CD4-positive, alpha-beta T cell treated with Interleukin-21 for 1 hour (primary cell): ENCODE results near the gene MBLAC1.

Experiments used
- DNase-seq: peaks from one replicate; pipeline ENCODE4 v3.0.0-alpha.2; 2020

The MBLAC1 gene, protein sequence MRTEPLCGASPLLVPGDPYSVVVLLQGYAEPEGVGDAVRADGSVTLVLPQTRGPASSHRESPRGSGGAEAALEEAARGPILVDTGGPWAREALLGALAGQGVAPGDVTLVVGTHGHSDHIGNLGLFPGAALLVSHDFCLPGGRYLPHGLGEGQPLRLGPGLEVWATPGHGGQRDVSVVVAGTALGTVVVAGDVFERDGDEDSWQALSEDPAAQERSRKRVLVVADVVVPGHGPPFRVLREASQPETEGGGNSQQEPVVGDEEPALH

DNA sequence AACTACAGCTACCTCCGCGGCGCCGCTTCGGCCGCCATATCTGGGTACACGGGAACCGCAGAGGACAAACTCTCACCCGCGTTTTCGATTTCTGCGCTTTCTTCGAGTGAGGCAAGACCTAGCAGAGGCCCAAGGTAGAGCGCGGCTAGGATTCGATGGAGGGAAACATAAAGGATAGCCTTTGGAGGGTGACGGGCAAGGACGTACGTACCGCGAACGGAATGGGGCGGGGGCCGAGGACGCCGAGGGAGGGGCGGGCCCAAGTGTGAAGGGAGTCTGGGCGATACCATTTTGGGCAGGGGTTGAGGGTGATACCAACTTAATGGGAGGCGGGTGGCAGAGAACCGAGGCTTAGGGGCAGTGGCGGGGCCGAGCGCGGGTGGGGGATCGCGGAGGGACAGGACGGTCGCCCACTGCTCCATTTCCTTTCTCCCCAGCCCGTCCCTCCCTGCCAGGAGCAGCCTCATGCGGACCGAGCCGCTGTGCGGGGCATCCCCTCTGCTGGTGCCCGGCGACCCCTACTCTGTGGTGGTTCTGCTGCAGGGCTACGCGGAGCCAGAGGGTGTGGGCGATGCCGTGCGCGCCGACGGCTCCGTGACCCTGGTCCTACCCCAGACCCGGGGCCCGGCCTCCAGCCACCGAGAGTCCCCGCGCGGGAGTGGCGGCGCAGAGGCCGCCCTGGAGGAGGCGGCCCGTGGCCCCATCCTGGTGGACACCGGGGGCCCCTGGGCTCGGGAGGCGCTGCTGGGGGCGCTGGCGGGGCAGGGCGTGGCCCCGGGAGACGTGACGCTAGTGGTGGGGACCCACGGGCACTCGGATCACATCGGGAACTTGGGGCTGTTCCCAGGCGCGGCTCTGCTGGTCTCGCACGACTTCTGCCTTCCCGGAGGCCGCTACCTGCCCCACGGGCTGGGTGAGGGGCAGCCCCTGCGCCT is at the start of gene MBLAC1:
MBLAC1 (plus strand) TSS at position 37 of the 935 bp plus-strand sequence; CDS start at position 466, 429 bp downstream.
- peak; percentile 94 for DNase-seq

DNA sequence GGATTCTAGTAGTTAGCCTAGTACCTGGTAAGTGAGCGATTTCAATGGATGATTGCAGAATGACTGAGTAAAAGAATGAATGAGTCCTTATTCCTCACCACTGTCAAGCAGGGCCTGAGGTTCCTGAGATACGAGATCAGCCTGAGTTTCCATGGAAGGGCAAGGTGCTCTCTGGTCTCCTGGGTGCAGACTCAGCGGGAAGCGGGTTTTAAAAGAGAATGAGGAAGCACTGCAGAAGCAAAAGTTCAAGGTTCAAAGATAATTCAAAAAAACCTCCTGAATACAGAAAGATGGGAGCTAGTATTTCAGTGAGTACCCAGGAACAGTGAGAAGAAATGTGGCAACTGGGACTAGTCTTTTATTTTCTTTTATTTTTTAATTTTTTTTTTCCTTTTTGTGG is 49.6 kb upstream of the MBLAC1 start:
- DNase-seq: no peak

DNA sequence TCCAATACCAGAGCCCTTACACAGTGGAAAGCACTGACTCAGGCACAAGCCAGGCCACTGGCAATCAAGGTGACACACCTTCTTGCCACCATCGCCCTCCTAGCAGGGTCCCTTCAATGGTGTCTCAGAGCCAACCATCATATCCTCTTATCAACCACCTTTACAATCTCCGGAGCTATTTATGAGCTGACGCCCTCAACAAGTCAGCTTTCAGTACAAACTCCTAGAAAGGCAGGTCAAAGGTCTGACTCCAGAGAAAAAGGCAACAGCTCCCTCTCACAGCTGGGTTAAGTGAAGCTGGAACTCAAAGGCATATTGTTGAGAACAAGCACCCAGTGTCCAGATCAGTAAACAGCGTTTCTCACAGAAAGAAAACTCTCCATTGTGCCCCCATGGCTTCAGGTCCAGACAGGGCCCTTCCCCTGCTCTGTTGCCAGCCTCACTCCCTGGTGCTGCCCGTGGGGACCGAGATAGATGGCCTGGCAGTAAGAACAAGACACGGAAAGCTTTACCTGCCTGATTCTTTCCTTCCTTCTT is 47.7 kb upstream of the MBLAC1 start:
- no peak for DNase-seq

DNA sequence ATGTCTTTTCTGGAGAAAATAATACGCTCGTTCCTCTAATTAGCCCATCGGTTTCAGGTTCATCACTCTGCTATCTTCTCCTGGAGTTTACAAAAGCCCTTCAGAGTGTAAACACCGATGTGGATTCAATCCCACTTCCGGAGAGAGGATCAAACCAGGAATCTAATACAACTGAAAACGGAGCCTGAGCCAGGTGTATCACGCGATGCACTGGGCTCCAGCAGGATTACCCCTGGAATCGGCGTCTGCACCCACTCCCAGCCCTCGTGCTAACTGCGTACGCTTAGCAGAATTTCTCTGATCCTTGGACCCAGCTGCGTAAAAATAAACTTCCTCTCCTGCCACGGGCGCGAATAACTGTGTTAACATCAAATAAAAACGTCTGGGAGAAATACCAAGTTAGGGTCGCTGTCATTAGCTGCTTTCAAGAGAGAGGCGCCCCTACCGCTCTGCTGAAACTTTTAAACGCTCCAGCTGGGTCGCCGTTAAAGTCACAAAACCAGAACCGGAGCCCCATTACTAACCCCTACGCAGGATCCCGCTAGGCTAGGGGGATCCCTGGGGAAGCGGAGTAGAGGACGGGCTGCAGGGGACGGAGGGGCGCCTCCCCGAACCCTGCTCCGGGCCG is 45.7 kb upstream of the MBLAC1 start:
- no peak for DNase-seq

DNA sequence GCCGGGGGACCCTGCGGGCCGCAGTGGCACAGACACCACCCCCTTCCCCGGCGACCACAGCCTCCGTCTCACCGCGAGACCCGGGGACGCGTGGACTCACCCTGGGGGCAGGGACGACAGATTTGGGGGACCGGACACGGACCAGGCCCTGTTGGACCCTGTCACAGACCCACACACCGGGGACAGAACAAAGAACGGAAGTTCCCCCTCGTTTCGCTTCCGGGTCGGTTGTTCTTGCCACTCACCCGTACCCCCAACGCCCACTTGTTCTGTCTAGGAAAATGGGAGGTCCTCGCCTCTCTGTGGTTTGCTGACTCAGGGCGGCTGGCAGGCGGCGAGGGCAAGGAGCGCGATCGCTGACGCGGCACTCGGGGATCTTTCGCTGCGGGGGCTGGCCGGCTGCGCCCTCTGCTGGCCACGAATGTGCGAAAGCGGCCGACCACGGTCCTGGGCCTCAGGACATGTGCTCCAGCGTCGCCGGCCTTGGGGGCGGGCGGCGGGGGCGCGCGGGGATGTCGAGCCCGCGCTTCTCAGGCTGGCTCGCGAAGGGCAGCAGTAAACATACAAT is 45.1 kb upstream of the MBLAC1 start, which contains the start of gene ZNF3:
ZNF3 (minus strand) TSS at position 189 of the 568 bp plus-strand sequence. CDS start 4,366 bp downstream, outside the sequence.
- DNase-seq: peak; percentile 99

DNA sequence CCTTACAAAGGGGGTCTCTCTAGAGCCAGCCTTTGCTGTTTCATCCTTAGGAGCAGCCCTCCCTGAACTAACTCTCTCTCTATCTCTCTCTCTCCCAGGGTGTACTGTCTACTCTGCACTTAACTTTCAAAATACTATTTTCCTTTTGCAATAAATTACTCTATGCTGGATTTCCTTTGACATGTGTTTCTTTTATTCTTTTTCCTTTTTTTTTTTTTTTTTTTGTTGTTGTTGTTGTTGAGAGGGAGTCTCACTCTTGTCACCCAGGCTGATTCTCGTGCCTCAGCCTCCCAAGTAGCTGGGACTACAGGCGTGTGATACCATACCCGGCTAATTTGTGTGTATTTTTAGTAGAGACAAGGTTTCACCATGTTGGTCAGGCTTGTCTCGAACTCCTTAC is 43.8 kb upstream of the MBLAC1 start:
- DNase-seq: no peak

DNA sequence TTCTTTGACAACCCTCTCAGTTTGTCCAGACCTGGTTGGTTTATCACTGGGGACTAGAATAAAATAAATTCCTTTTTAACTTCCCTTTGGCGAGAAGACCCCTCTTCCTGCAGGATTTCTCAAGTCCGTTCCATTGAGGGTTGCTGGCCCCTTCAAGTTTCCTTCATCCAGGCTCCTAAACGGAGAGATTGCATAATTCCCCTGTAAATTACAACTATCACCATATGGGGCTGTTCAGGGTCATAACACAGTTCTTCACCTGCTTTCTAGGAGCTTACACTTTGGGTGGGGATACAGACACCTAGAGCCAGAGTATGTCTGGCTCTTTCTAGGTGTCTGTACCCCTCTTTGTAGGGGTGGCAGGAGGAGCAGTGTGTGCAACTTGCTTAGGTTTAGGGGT is 41.3 kb upstream of the MBLAC1 start:
- no peak for DNase-seq

DNA sequence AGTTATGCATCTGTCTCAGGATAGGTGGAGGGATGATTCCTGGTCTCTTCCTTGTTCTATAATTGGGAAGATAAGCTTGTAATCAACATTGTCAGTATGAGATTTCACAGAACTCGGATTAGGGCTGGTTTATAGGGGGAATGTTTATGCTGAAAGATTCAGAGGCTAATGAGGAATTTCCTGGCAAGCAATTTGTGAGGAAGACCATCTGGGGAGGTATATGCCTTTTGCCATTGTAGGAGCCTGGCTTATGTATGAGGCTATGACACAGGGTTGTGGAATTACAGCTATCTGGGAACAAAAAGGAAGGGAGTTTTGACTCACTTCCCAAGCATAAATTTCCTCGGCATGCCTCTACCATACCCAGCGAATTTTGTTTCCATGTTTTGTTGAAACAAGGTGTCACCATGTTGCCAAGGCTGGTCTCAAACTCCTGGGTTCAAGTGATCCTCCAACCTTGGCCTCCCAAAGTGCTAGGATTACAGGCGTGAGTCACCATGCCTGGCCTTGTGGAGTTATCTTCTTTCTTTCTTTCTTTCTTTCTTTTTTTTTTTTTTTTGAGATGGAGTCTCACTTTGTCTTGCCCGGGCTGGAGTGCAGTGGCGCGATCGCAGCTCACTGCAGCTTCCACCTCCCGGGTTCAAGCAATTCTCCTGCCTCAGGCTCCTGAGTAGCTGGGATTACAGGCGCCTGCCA is 39.6 kb upstream of the MBLAC1 start:
- no peak for DNase-seq

DNA sequence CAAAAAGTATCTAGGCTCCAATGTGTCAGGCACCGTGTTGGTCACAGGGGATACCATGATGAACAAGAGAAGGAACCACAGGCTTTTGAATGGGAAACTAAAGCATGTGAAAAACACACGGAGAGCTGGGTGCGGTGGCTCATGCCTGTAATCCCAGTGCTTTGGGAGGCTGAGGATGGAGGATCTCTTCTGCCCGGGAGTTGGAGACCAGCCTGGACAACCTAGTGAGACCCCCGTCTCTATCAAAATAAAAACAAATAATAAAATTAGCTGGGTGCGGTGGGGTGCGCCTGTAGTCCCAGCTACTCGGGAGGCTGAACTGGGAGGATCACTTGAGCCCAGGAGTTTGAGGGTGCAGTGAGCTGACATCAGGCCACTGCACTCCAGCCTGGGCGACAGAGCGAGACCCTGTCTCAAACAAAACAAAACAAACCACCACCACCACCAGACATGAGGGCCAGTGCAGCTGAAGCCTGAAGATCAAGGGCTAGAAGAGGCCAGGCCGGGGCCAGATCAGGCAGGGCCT is 38.6 kb upstream of the MBLAC1 start:
- DNase-seq: no peak

DNA sequence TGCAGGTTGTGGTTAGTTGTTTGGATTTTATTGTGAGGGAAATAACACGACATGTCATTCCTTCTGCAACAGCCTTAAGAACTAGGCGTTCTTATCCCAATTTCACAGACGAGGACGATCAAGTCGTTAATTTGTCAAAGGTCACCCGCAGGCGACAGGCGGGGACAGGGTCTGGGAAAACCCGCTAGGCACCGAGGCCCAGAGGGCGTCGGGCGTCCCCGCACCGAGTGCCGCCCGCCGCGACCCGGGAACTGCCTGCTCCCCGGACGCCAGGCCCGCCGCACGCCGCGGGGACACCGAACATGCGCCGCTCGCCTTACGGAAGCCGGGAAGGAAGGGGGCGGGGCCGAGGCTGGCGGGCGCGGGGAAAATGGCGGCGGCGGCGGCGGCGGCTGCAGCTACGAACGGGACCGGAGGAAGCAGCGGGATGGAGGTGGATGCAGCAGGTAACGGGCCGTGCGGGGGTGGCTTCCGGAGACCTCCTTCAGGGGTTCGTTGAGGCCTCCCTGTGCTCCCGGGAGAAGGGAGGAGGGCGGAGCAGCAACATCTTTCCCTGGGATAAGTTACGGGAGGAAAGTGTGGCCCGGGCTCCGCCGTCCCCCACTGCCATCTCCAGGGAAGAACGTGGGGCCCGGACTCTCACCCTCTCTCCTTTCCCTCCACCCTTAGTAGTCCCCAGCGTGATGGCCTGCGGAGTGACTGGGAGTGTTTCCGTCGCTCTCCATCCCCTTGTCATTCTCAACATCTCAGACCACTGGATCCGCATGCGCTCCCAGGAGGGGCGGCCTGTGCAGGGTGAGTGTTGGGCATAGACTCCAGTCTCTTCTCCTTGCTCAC is 37.9 kb upstream of the MBLAC1 start, which contains the start of gene COPS6:
COPS6 (plus strand) TSS at position 349 of the 837 bp plus-strand sequence; CDS start at position 371, 22 bp downstream.
- peak; percentile 88 for DNase-seq

DNA sequence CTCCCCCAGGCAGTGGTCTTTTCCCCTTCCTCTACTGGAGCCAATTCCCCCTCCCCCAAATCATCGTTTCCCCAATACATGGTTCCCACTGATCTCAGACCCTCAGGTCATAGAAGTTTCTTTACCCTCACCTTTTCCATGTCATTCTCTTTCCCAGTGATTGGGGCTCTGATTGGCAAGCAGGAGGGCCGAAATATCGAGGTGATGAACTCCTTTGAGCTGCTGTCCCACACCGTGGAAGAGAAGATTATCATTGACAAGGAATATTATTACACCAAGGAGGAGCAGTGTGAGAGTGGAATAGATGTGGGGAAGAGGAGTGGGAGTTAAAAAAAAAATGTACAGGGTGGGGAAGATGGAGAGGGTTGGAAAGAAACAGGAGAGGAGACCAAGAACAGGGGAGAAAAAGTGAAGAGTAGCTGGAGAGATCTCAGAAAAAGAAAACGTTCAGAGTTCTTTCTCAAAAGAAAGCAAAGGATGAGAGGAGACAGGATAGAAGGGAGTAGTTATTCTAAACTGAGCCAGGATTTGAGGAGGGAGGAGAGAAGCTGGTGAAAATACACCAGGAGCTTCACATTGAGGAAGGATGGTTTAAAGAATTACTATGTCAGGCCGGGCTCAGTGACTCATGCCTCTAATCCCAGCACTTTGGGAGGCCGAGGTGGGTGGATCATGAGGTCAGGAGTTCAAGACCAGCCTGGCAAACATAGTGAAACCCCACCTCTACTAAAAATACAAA is 37.1 kb upstream of the MBLAC1 start:
- no peak for DNase-seq

DNA sequence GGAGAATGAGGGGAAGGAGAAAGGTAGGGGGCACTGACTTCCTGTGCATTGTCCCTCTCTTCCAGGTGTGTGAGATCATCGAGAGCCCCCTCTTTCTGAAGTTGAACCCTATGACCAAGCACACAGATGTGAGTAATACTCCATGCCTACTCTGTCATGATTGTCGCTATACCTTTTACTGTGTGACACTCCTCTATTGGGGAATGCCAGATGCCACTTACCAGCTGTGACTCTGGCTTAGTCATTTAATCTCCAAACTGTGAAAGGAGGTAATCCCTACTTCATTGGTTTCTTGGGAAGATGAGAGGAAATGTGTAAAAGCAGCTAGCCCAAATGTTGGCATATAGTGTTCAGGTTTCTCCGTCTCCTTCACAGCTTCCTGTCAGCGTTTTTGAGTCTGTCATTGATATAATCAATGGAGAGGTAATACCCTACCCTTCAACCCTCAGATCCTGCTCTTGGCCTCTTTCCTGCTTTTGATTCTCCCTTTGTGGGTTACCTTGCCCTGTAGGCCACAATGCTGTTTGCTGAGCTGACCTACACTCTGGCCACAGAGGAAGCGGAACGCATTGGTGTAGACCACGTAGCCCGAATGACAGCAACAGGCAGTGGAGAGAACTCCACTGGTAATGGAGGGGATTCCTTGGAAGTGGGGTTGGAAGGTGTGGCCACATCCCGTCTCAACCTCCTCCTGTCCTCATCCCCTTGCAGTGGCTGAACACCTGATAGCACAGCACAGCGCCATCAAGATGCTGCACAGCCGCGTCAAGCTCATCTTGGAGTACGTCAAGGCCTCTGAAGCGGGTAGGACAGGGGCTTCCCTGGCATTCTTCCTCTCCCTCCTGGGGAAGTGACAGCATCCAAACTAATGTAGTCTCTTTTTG is 36.0 kb upstream of the MBLAC1 start:
- no peak for DNase-seq

DNA sequence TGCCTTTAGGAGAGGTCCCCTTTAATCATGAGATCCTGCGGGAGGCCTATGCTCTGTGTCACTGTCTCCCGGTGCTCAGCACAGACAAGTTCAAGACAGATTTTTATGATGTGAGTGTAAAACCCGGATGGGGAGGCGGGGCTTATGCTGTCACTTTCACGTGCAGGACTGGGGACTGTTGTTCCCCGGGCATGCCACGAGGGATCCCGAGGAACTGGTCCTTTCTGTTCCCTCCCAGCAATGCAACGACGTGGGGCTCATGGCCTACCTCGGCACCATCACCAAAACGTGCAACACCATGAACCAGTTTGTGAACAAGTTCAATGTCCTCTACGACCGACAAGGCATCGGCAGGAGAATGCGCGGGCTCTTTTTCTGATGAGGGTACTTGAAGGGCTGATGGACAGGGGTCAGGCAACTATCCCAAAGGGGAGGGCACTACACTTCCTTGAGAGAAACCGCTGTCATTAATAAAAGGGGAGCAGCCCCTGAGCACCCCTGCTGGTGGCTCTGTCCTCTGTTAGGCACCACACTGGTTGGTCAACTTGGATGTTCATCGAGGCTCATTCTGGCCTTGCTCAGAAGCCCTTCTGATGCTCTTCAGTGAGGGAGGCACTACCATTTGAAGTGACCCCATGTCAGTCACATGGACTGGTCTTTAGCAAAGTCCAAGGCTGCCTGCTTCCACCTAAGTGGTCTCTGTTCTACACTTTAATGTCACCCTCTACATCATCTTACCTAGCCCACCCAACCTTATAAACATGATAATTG is 35.2 kb upstream of the MBLAC1 start:
- DNase-seq: no peak

DNA sequence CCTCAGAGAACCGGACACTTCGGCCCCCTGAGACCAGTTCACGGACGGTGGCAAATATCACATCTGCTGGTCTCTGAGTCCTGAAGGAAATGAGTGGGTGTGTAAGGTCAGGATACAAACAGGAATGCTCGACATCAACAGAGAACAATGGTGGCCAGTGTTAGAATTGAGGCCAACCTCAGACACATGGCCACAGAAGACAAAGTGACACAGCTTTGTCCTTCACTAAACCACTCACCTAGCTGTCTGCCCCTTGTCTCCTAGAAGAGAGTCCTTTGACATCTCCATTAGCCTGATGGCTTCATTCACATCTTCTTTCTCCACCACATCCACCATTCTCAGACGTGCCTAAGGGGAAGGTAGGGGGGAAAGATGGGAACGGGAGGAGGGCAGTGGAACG is 33.7 kb upstream of the MBLAC1 start:
- DNase-seq: no peak

DNA sequence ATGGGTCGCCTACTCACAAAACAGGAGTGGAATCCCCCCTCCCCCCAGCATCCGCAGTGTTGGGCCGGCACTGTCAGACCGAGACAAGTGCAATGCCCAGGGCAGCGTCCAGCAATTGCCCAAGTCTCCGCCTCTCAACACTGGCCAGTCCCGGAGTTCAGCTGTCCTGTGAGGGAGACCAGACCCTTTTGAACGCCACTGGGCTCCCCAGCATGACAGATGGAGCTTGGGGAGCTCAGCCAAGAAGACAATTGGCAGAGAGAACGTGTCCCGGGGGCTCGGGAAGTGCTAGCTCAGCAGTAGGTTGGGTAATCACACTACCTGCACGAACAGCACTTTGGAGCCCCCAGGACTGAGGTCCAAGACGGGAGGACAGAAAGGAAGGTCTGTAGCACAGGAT is 33.3 kb upstream of the MBLAC1 start:
- DNase-seq: no peak

DNA sequence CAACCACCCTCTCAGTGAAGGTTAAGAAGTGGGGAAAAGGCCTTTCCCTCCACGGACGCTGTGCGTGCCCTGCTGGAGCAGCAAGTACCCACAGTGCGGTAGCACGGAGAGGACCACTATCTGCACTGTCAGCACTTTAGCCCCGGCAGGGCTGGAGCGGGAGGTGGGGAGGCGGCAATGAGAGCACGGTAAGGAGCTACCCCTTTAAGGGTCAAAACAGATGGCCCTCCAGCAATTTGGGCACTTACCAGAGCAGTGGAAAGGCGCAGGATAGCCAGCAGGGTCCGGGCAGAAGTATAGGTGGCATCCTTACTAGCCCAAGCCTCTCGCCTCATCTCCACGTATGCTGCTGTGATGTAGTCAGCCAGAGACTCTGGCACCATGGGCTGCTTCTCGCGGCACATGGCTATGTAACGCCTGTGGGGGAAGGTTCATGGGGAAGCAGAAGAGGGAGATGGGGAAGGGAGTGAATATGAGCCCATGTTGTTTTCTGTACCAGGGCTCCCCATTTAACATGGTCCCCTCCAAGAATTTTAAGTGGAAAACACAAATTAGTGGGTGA is 32.8 kb upstream of the MBLAC1 start:
- no peak for DNase-seq

DNA sequence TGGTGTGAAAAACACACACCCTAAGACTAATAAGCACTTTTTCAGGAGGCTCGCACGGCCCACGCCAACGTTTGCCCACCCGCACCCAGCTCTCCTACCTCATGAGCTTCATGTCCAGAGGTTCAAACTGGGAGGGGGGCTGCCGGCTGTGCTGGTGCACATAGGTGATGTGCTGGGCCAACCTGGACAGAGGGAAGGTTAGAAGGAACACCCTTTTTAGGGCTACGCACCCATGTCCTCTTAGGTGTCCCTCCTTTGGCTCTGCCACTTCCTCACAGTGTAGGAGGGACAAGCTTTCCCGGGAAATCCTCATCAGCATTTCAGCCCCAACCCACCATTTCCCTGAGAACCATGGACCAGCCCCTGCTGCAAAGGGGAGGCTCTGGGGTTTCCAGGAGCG is 31.5 kb upstream of the MBLAC1 start:
- DNase-seq: no peak

DNA sequence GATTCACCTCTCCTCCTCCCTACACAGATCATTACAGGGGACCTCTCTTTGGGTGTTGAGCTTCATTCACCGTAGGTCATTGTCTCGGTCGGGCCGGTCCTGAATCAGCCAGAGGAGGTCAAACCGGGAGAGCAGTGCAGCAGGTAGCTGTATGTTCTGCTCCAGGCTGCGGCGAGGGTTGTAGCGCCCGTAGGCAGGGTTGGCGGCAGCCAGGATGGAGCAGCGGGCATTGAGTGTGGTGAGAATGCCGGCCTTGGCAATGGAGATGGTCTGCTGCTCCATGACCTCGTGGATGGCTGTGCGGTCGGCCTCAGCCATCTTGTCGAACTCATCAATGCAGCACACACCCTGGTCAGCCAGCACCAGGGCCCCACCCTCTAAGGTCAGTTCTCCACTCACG is 31.1 kb upstream of the MBLAC1 start:
- no peak for DNase-seq
